H1 (cell line): ENCODE measurements around the gene SLFN13. TPM values are rescaled to one million over a fixed set of nuclear protein-coding genes. Genes with fewer than 3 reads are reported as not detected.

ENCODE experiments used
- ASH2L ChIP-seq: fragments of 200-600, 300-600 bp; sonication (generic); IDR thresholded peaks from one replicate; pipeline ENCODE4 v1.7.1; 2017; ENCODE audit warnings: low read length
- ATF3 ChIP-seq: IDR thresholded peaks from 2 replicates; pipeline ENCODE4 v1.6.1; 2011; ENCODE audit warnings: low read depth, mild to moderate bottlenecking, low read length; ENCODE audit not compliant: insufficient read depth
- BRCA1 ChIP-seq: IDR thresholded peaks from 2 replicates; pipeline ENCODE4 v1.6.1; 2012; ENCODE audit warnings: low read depth, low read length, improper control_type of control experiment
- CHD1 ChIP-seq: IDR thresholded peaks from 2 replicates; pipeline ENCODE4 v1.6.1; 2012; ENCODE audit warnings: low read depth, low read length, improper control_type of control experiment
- CREB1 ChIP-seq: IDR thresholded peaks from 2 replicates; pipeline ENCODE4 v1.6.1; 2012; ENCODE audit warnings: inconsistent platforms
- E2F6 ChIP-seq: IDR thresholded peaks from 2 replicates; pipeline ENCODE4 v1.6.1; 2012; ENCODE audit warnings: inconsistent platforms
- EZH2 ChIP-seq: fragments of 200-600 bp; sonication (generic); IDR thresholded peaks from 2 replicates; pipeline ENCODE4 v1.7.1; 2012; ENCODE audit warnings: low read depth, mild to moderate bottlenecking, moderate library complexity, low read length, inconsistent platforms; ENCODE audit not compliant: severe bottlenecking
- FOSL1 ChIP-seq: IDR thresholded peaks from 2 replicates; pipeline ENCODE4 v1.6.1; 2011; ENCODE audit warnings: mild to moderate bottlenecking, low read depth, low read length, moderate library complexity; ENCODE audit not compliant: insufficient read depth
- GTF2F1 ChIP-seq: IDR thresholded peaks from 2 replicates; pipeline ENCODE4 v1.6.1; 2012; ENCODE audit warnings: low read depth, low read length, improper control_type of control experiment, borderline replicate concordance
- HDAC6 ChIP-seq: IDR thresholded peaks from one replicate; pipeline ENCODE4 v1.7.1; 2012; ENCODE audit warnings: low read depth, mild to moderate bottlenecking, inconsistent platforms, low read length, moderate library complexity
- JUN ChIP-seq: IDR thresholded peaks from 2 replicates; pipeline ENCODE4 v1.6.1; 2011; ENCODE audit warnings: low read depth, mild to moderate bottlenecking, improper control_type of control experiment, low read length
- KDM1A ChIP-seq: fragments of 200-600, 300-600 bp; sonication (generic); IDR thresholded peaks from 2 replicates; pipeline ENCODE4 v1.7.1; 2016; ENCODE audit warnings: mild to moderate bottlenecking, low read length, borderline replicate concordance
- KDM4A ChIP-seq: IDR thresholded peaks from one replicate; pipeline ENCODE4 v1.7.1; 2012; ENCODE audit warnings: low read depth, mild to moderate bottlenecking, moderate library complexity, low read length, inconsistent platforms; ENCODE audit not compliant: severe bottlenecking
- KDM5A ChIP-seq: fragments of 200-600 bp; IDR thresholded peaks from 2 replicates; pipeline ENCODE4 v1.7.1; 2012; ENCODE audit warnings: mild to moderate bottlenecking, low read length, inconsistent platforms, mixed read lengths
- MAX ChIP-seq: IDR thresholded peaks from 2 replicates; pipeline ENCODE4 v1.6.1; 2012; ENCODE audit warnings: inconsistent platforms
- NANOG ChIP-seq: IDR thresholded peaks from 2 replicates; pipeline ENCODE4 v1.6.1; 2011; ENCODE audit warnings: low read length, low read depth, mild to moderate bottlenecking, inconsistent platforms; ENCODE audit not compliant: insufficient read depth, poor library complexity, severe bottlenecking
- PHF8 ChIP-seq: fragments of 200-600 bp; sonication (generic); conservative IDR thresholded peaks from 2 replicates; pipeline ENCODE4 v1.7.1; 2012; ENCODE audit warnings: low read depth, mild to moderate bottlenecking, inconsistent platforms, low read length, moderate library complexity
- RNF2 ChIP-seq: fragments of 200-900, 300-1000 bp; sonication (generic); IDR thresholded peaks from 2 replicates; pipeline ENCODE4 v1.7.1; 2016; ENCODE audit warnings: borderline replicate concordance, low read depth, mild to moderate bottlenecking, antibody characterized with exemption, low read length; ENCODE audit not compliant: poor library complexity, severe bottlenecking; ENCODE audit errors: missing control alignments
- RXRA ChIP-seq: IDR thresholded peaks from 2 replicates; pipeline ENCODE4 v1.6.1; 2011; ENCODE audit warnings: low read depth, mild to moderate bottlenecking, low read length, moderate library complexity; ENCODE audit not compliant: insufficient read depth
- SIRT6 ChIP-seq: IDR thresholded peaks from one replicate; pipeline ENCODE4 v1.7.1; 2012; ENCODE audit warnings: low read length, inconsistent platforms
- SP2 ChIP-seq: IDR thresholded peaks from 2 replicates; pipeline ENCODE4 v1.6.1; 2012; ENCODE audit warnings: mild to moderate bottlenecking, low read length, inconsistent platforms
- SP4 ChIP-seq: IDR thresholded peaks from 2 replicates; pipeline ENCODE4 v1.6.1; 2012; ENCODE audit warnings: low read length, inconsistent platforms
- SRF ChIP-seq: IDR thresholded peaks from 2 replicates; pipeline ENCODE4 v1.6.1; 2011; ENCODE audit warnings: mild to moderate bottlenecking, low read depth, low read length, moderate library complexity
- TCF12 ChIP-seq: IDR thresholded peaks from 2 replicates; pipeline ENCODE4 v1.6.1; 2011; ENCODE audit warnings: low read depth, mild to moderate bottlenecking, low read length
- polyA plus RNA-seq, 7 experiments: library from polyadenylated mRNA; depleted of rRNA in 3 of 7; stranded (reverse) in 5 of 7; unstranded in 2 of 7; fragments of >200 nt in 5 of 7; fragments of 200-250 nt in 2 of 7; gene quantifications; 1 replicate in 5 of 7; 2 replicates in 1 of 7; 4 replicates in 1 of 7; pipeline versions ENCODE4 v1.2.1 to v1.2.3, GENCODE V29; 2011 to 2013; ENCODE audit warnings: missing spikeins in 2 of 7, mixed read lengths in 2 of 7
- total RNA-seq: library from RNA; stranded (reverse); fragmentation: NEBNext Ultra II Directional; extraction: Animal tissue kit (Norgen Biotek cat#: 25700); gene quantifications from 2 replicates; pipeline ENCODE4 v1.2.1, GENCODE V29; 2021

Gene SLFN13
- total and polyA plus RNA-seq, 2 of the 8 experiments (the other 6 are each of a cell fraction or from before 2014, with no cell fraction given), result 15.7 to 27.5 TPM

- TF ChIP-seq ASH2L (peak; percentile 81), ATF3 (no peak), EZH2 (no peak), MAX (peak; percentile 96; the same call in 1 of the 2 replicates), KDM5A (no peak), TCF12 (no peak), KDM1A (no peak), CREB1 (no peak), RXRA (no peak), GTF2F1 (no peak), E2F6 (no peak; the same call in none of the 2 replicates), SP4 (no peak), SP2 (no peak), BRCA1 (no peak), PHF8 (peak; percentile 75), SRF (peak; percentile 76), CHD1 (no peak), RNF2 (no peak), SIRT6 (no peak), NANOG (no peak), KDM4A (peak; percentile 95), HDAC6 (no peak), JUN (no peak), FOSL1 (no peak)
Measured at GRCh38 chr17:35448214-35448898, at the start of gene SLFN13 (continued).
